HepG2 (cell line): ENCODE measurements around the gene CFAP91.

Experiments
- DBP ChIP-seq: sonication (generic); formaldehyde crosslinking; IDR thresholded peaks from 2 replicates; pipeline ENCODE4 v1.4.0; 2020; ENCODE audit warnings: missing genetic modification reagents; ENCODE audit errors: not compliant biosample characterization
- HMG20B ChIP-seq: conservative IDR thresholded peaks from 2 replicates; pipeline ENCODE4 v1.6.1; 2016; ENCODE audit warnings: missing genetic modification reagents, missing compliant biosample characterization
- MAX ChIP-seq: IDR thresholded peaks from 2 replicates; pipeline ENCODE4 v1.6.1; 2012; ENCODE audit warnings: inconsistent platforms
- MLX ChIP-seq: IDR thresholded peaks from 2 replicates; pipeline ENCODE4 v1.6.1; 2016
- MYC ChIP-seq: sonication (generic); formaldehyde crosslinking; IDR thresholded peaks from 2 replicates; pipeline ENCODE4 v1.9.0; 2021; ENCODE audit warnings: missing genetic modification reagents, borderline replicate concordance
- NCOA2 ChIP-seq: sonication (generic); formaldehyde crosslinking; IDR thresholded peaks from 2 replicates; pipeline ENCODE4 v1.8.0; 2022; ENCODE audit warnings: inconsistent platforms
- SETDB1 ChIP-seq: sonication (generic); formaldehyde crosslinking; IDR thresholded peaks from 2 replicates; pipeline ENCODE4 v1.5.1; 2020; ENCODE audit warnings: missing genetic modification reagents, mild to moderate bottlenecking, borderline replicate concordance
- ZNF292 ChIP-seq: sonication (generic); formaldehyde crosslinking; IDR thresholded peaks from 2 replicates; pipeline ENCODE4 v1.8.1; 2022; ENCODE audit warnings: mild to moderate bottlenecking, low read depth, missing genetic modification reagents, borderline replicate concordance

- TF ChIP-seq DBP (no peak), MAX (no peak), NCOA2 (CRISPR knock-in tag) (no peak), MYC (CRISPR knock-in tag) (no peak), MLX (no peak), ZNF292 (CRISPR knock-in tag) (no peak), SETDB1 (CRISPR knock-in tag) (no peak), HMG20B (CRISPR knock-in tag) (no peak)
Observed at GRCh38 chr3:119731560-119732343, 28.9 kb downstream of the CFAP91 start.
